CD4-positive, alpha-beta T cell (primary cell): Measurements from ENCODE around the gene USF2. TPM values are rescaled to one million over a fixed set of nuclear protein-coding genes. Genes with fewer than 3 reads are reported as not detected.

Source experiments
- ATAC-seq: fragments of 200-7000 bp; cut with Tn5 transposase; one replicate; pipeline ENCODE4 v1.10.0; 2022; ENCODE audit warnings: mild to moderate bottlenecking; ENCODE audit not compliant: poor library complexity
- CTCF ChIA-PET: fragments of 350-600 bp; sonication (Branson Sonifier 250); formaldehyde crosslinking; loops from one replicate; lab custom pipeline; 2021; ENCODE audit warnings: antibody characterized with exemption, inconsistent platforms; lab: Charles Lee
- POLR2A ChIA-PET: fragments of 350-600 bp; sonication (Branson Sonifier 250); formaldehyde crosslinking; loops from one replicate; lab custom pipeline; 2021; ENCODE audit warnings: antibody characterized with exemption, inconsistent platforms; lab: Charles Lee
- DNase-seq, 14 experiments: peaks; one replicate each; pipeline ENCODE4 v3.0.0-alpha.2; 2013 to 2020; ENCODE audit warnings: mixed read lengths in 2 of 14
- H3K27ac ChIP-seq, 2 donors: one replicate each; pipeline versions ENCODE4 v1.5.1 to v1.7.0; 2013; ENCODE audit warnings: low read length in 2 of 2, low read depth in 1 of 2, mild to moderate bottlenecking in 1 of 2
- H3K27me3 ChIP-seq, 2 experiments: 1 replicate in 1 of 2; 2 replicates in 1 of 2; pipeline versions ENCODE4 v1.6.1 to v1.7.0; 2013; ENCODE audit warnings: low read length in 2 of 2, control low read depth in 1 of 2, mild to moderate bottlenecking in 1 of 2, moderate library complexity in 1 of 2; ENCODE audit not compliant: insufficient read depth in 2 of 2, control insufficient read depth in 1 of 2
- H3K36me3 ChIP-seq: one replicate; pipeline ENCODE4 v1.6.1; 2013; ENCODE audit warnings: low read length, control low read depth; ENCODE audit not compliant: insufficient read depth
- H3K4me1 ChIP-seq: one replicate; pipeline ENCODE4 v1.6.1; 2013; ENCODE audit warnings: low read length, control low read depth; ENCODE audit not compliant: insufficient read depth
- H3K4me3 ChIP-seq: one replicate; pipeline ENCODE4 v1.5.1; 2013; ENCODE audit warnings: mild to moderate bottlenecking, low read length, moderate library complexity
- H3K9me3 ChIP-seq, 2 experiments: 1 replicate in 1 of 2; 2 replicates in 1 of 2; pipeline versions ENCODE4 v1.6.1 to v1.7.0; 2013; ENCODE audit warnings: low read length in 2 of 2, mild to moderate bottlenecking in 2 of 2, control low read depth in 1 of 2, moderate library complexity in 1 of 2; ENCODE audit not compliant: control insufficient read depth in 1 of 2, insufficient read depth in 1 of 2
- H3K27ac Mint-ChIP-seq: one replicate; pipeline ENCODE4 v1.8.0; 2020; ENCODE audit warnings: mixed read lengths
- H3K27me3 Mint-ChIP-seq: one replicate; pipeline ENCODE4 v1.8.0; 2021; ENCODE audit warnings: mixed read lengths
- H3K36me3 Mint-ChIP-seq: one replicate; pipeline ENCODE4 v1.8.0; 2021; ENCODE audit warnings: low read depth, mixed read lengths
- H3K4me1 Mint-ChIP-seq: one replicate; pipeline ENCODE4 v1.8.0; 2021; ENCODE audit warnings: low read depth, mixed read lengths
- H3K4me3 Mint-ChIP-seq: one replicate; pipeline ENCODE4 v1.8.0; 2020; ENCODE audit warnings: mild to moderate bottlenecking, mixed read lengths
- H3K9me3 Mint-ChIP-seq: one replicate; pipeline ENCODE4 v1.8.0; 2020; ENCODE audit warnings: mixed read lengths
- intact Hi-C, 2 experiments: fragments of 100-400 bp; cut with DNase I in 1 of 2; cut with micrococcal nuclease in 1 of 2; formaldehyde crosslinking; loops; one replicate each; pipeline versions ENCODE4 v1.15.1 to v1.9.0; 2023 to 2025; cut with DNase I, micrococcal nuclease
- total RNA-seq, 174 experiments: library from RNA in 2 of 174; stranded (reverse) in 2 of 174; gene quantifications; one replicate each; pipeline ENCODE4 v1.2.3 and lab custom pipeline; 2021 to 2026
- TF ChIP-seq, protein P1 (sequence below): fragments of 200-600 bp; IDR thresholded peaks from one replicate; pipeline ENCODE4 v1.8.0; 2022; ENCODE audit warnings: antibody characterized with exemption, mild to moderate bottlenecking

The USF2 gene
- total RNA-seq, 2 experiments from 2014 or later = 335 to 344 TPM

DNA sequence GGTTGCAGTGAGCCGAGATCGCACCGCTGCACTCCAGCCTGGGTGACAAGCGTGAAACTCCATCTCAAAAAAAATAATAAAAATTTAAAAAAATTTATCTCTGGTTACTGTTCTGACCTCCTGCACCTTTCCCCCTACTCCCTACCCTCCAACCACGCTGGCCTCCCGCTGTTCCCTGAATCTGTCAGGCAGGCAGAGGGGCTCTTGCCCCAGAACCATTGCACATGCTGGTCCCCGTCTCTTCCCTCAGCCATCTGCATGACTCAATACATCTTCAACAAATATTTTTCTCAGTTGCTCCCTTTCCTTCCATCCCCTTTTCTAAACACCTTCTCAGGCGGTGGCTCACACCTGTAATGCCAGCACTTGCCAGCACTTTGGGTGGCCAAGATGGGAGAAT, 39.2 kb upstream of the USF2 start:
- POLR2A ChIA-PET = interaction anchor here (1.4 kb wide), 1 partner anchor 12 kb away, joined by 5 read pairs; no protein-coding TSS in a partner anchor

DNA sequence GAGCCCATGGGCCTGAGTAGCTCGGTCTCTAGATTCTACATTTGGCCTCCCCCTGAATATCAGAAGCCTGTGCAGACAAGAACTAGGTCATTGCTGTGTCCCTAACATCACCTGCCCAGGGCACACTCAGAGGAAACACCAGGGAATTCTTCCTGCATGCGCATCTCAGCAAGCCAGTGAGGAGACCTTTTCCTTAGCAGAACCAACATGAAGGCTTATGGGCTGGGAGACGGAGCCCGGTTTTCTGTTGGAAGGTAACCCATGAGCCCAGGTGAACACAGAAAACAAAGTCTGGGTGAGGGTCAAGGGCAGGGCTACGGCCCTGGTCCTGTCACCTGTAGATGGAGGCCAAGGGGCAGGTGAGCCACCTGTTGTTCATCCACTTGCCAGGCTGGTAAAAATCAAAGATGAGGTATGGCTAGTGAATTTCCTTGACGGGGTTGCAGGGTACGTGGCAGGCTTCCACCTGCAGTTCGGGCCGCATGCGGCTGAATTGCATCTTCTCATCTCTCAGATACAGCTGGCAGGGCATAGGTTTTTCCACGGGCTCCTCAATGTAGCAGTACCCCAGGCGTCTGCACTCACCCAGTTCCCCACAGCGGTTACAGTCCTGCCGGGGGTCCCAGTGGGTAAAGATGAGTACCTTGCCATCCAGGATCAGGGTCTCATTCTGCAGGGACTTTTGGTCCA, 36.7 kb upstream of the USF2 start:
- no peak overlapping the region for H3K27ac Mint-ChIP-seq
- no peak overlapping the region for H3K4me3 Mint-ChIP-seq
- Histone ChIP-seq H3K9me3 (no peaks in the 10 kb centered on the region), H3K27me3 (no peaks in the 10 kb centered on the region), H3K4me1 (peaks cover 4% of the 10 kb centered on the region), H3K36me3 (no peaks in the 10 kb centered on the region), H3K27ac (no peak overlapping the region), H3K4me3 (no peak overlapping the region)
- H3K36me3 Mint-ChIP-seq = no peaks in the 10 kb centered on the region
- H3K9me3 Mint-ChIP-seq = no peaks in the 10 kb centered on the region
- ATAC-seq (no peak), DNase-seq (no peak)
- intact Hi-C loops = no loop called here
- H3K27me3 Mint-ChIP-seq = no peaks in the 10 kb centered on the region
- H3K4me1 Mint-ChIP-seq = peaks cover 8% of the 10 kb centered on the region
- CTCF ChIA-PET = no interaction called here
- TF ChIP-seq, protein P1, sequence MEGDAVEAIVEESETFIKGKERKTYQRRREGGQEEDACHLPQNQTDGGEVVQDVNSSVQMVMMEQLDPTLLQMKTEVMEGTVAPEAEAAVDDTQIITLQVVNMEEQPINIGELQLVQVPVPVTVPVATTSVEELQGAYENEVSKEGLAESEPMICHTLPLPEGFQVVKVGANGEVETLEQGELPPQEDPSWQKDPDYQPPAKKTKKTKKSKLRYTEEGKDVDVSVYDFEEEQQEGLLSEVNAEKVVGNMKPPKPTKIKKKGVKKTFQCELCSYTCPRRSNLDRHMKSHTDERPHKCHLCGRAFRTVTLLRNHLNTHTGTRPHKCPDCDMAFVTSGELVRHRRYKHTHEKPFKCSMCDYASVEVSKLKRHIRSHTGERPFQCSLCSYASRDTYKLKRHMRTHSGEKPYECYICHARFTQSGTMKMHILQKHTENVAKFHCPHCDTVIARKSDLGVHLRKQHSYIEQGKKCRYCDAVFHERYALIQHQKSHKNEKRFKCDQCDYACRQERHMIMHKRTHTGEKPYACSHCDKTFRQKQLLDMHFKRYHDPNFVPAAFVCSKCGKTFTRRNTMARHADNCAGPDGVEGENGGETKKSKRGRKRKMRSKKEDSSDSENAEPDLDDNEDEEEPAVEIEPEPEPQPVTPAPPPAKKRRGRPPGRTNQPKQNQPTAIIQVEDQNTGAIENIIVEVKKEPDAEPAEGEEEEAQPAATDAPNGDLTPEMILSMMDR = no peak
- POLR2A ChIA-PET = interaction anchor here (0.7 kb wide), 1 partner anchor 8 kb away, joined by 4 read pairs; no protein-coding TSS in a partner anchor

More for the DNA sequence above, 39.2 kb upstream of the USF2 start:
- no peak overlapping the region for H3K27ac ChIP-seq
- Mint-ChIP-seq H3K36me3 (no peaks in the 10 kb centered on the region), H3K9me3 (no peaks in the 10 kb centered on the region), H3K27ac (no peak overlapping the region), H3K4me3 (no peak overlapping the region), H3K4me1 (peaks cover 9% of the 10 kb centered on the region), H3K27me3 (no peaks in the 10 kb centered on the region)
- TF ChIP-seq, protein P1 = no peak
- no peaks in the 10 kb centered on the region for H3K9me3 ChIP-seq
- CTCF ChIA-PET = no interaction called here
- no peak overlapping the region for H3K4me3 ChIP-seq
- ATAC-seq (no peak), DNase-seq (no peak)
- H3K27me3 ChIP-seq = no peaks in the 10 kb centered on the region
- H3K36me3 ChIP-seq = no peaks in the 10 kb centered on the region
- H3K4me1 ChIP-seq = peaks cover 11% of the 10 kb centered on the region
- intact Hi-C loops = no loop called here

DNA sequence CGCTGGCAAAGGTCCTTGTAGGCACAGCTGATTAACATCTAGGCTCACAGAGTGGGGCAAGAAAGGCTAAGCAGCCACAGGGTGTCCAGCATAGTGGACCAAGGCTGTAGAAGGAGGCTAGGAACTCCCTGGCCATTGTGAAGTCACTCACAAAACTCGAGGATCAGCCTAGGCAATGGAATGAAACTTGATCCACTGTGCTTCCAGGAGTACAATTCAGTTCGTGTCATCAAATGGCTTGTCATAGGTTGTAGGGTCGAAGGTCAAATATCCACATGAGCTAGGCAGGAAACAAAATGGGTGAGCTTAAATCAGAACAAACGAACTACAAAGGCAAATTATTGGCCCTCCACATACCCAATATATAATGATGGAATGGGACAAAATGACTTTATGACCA, 35.9 kb upstream of the USF2 start:
- POLR2A ChIA-PET = no interaction called here
- Histone ChIP-seq H3K27ac (no peak overlapping the region), H3K27me3 (no peaks in the 10 kb centered on the region), H3K4me3 (no peak overlapping the region), H3K9me3 (no peaks in the 10 kb centered on the region), H3K4me1 (peaks cover 4% of the 10 kb centered on the region), H3K36me3 (no peaks in the 10 kb centered on the region)
- intact Hi-C loops = no loop called here
- H3K36me3 Mint-ChIP-seq = no peaks in the 10 kb centered on the region
- no peaks in the 10 kb centered on the region for H3K9me3 Mint-ChIP-seq
- H3K27ac Mint-ChIP-seq = no peak overlapping the region
- no peak overlapping the region for H3K4me3 Mint-ChIP-seq
- no peak for ATAC-seq
- DNase-seq = no peak
- peaks cover 8% of the 10 kb centered on the region for H3K4me1 Mint-ChIP-seq
- H3K27me3 Mint-ChIP-seq = no peaks in the 10 kb centered on the region
- TF ChIP-seq, protein P1 = no peak
- CTCF ChIA-PET = no interaction called here
